Fibroblast of pulmonary artery (primary cell): ENCODE results near the gene MB21D2.

Experiments
- DNase-seq: peaks from one replicate; pipeline ENCODE4 v3.0.0-alpha.2; 2010; ENCODE audit warnings: low read depth
- H3K4me3 ChIP-seq: replicated peaks from 2 replicates; pipeline ENCODE4 v1.5.1; 2011; ENCODE audit warnings: low read depth, mild to moderate bottlenecking, control low read depth, low read length, moderate library complexity
- TF ChIP-seq, protein P1 (sequence below): IDR thresholded peaks from 2 replicates; pipeline ENCODE4 v1.5.1; 2011; ENCODE audit warnings: mild to moderate bottlenecking, control low read depth, low read length, inconsistent platforms; ENCODE audit errors: missing control alignments

MB21D2 gene

DNA sequence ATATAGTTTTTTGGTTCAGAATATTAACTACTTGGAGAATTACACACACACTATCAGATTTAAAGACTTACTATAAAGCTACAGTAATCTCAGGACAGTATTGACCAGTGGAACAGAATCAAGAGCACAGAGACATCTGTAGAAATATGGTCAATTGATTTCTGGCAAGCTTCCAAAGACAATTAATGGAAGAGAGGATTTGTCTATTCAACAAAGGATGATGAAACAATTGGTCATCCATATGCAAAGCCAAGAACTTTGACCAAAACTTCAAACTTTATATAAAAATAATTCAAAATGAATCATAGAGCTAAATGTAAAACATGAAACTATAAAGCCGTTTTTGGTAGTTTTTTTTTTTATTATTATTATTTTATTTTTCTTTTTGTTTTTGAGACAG, 29.8 kb upstream of the MB21D2 start:
- no peak for DNase-seq
- TF ChIP-seq, protein P1, sequence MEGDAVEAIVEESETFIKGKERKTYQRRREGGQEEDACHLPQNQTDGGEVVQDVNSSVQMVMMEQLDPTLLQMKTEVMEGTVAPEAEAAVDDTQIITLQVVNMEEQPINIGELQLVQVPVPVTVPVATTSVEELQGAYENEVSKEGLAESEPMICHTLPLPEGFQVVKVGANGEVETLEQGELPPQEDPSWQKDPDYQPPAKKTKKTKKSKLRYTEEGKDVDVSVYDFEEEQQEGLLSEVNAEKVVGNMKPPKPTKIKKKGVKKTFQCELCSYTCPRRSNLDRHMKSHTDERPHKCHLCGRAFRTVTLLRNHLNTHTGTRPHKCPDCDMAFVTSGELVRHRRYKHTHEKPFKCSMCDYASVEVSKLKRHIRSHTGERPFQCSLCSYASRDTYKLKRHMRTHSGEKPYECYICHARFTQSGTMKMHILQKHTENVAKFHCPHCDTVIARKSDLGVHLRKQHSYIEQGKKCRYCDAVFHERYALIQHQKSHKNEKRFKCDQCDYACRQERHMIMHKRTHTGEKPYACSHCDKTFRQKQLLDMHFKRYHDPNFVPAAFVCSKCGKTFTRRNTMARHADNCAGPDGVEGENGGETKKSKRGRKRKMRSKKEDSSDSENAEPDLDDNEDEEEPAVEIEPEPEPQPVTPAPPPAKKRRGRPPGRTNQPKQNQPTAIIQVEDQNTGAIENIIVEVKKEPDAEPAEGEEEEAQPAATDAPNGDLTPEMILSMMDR, result no peak
- H3K4me3 ChIP-seq, result no peak overlapping the region

DNA sequence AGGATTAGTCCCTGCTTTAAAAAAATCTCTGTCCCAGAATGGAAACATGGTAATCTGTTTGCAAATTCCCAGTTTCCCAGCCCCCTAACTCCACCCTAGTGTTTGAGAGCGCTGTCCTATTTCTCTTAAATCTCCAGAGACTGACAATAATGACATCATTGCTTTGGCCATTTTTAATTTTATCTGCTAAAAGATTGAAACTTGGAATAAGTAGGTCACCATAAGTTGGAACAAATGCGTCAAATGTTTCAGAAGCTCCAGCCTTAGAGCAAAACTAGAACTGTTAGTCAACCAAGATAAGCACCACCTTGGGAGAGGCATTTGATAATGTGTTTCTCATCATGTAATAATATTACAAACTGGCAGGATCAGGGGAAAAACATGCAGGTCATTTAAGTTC, 25.7 kb upstream of the MB21D2 start:
- no peak overlapping the region for H3K4me3 ChIP-seq
- TF ChIP-seq, protein P1, result no peak
- DNase-seq, result peak; percentile 61

DNA sequence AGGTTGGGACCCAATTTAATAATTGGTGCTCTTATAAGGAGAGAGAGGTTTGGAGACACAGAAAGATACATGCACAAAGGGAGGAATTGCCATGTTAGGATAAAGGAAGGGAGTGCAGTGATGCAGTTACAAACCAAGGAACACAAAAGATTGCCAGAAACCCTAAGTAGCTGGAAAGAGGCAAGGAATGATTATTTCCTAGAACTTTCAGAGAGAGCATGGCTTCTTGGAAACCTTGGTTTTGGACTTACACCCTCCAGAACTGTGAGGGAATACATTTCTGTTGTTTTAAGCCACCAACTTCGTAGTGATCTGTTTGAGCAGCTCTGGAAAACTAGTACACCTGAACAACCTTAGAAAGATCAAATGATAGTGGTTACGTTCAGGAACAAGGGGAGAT, 25.0 kb upstream of the MB21D2 start:
- DNase-seq, result no peak
- TF ChIP-seq, protein P1, result no peak
- H3K4me3 ChIP-seq, result no peak overlapping the region

DNA sequence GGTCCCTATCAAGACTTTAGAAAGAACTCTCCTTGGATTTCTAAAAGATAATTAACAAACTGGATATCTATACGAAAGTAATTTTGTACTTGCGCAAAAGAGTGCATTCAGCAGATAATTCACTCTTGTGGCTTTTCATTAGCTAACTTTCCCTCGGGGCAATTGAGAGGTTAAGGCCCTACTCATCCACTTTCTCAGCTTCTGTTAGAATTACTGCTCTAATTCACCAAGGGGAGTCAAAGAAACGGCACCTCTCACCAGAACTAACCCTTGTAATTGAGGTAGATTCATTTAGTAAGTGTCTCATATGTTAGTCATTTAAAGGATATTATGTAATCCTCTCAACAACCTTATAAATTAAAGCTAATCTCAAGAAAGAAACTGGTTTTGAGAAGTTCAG, 22.5 kb upstream of the MB21D2 start:
- TF ChIP-seq, protein P1, result no peak
- no peak overlapping the region for H3K4me3 ChIP-seq
- DNase-seq, result no peak

DNA sequence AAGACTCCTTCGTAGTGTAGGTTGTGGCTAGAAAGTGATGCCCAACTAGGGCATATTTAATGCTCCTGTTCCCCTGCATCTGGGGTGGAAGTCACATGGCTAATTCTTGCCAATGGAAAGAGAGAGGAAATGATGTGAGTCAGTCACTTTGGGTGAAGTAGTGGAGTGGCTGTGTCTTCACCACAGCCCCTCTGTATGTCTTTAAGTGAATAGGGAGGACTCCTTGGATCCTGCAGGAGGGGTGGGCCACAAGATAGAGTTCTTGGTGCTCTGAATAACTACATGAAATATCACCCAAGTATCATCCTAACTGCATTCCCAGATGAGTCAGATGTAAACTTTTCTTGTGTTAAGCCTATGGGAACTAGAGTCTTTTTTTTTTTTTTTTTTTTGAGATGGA, 17.8 kb upstream of the MB21D2 start:
- TF ChIP-seq, protein P1, result no peak
- DNase-seq, result no peak

DNA sequence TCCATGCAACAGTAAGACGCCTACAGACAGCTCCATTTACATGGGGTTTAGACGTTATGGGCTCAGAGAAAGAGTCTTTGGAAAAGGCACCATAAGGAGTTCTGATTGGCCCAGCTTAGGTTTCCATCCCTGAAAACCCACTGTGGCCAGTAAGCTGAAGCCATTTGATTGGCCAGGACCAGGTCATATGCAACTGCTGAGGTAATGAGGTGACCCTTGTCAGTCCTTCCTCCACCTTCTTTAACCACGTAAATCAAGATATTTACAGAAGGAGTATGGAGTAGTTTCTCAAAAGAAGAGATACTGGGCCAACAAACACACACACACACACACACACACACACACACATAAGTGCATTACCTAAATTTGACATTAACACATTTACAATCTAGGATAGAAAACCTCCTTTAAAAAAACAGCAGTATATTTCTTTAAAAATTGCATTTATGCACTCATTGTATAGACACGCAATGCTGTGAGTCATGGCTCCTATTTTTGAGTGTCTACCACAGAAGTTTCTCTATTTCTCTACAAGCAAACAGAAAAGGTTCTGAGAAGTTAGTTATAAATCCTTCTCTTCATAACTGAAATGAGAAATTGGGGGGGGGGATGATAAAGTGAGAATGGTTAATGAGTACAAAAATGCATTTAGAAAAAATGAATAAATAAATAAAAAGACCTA, 16.3 kb upstream of the MB21D2 start:
- no peak overlapping the region for H3K4me3 ChIP-seq
- TF ChIP-seq, protein P1, result no peak
- no peak for DNase-seq

More for the DNA sequence above, 17.8 kb upstream of the MB21D2 start:
- no peak overlapping the region for H3K4me3 ChIP-seq

DNA sequence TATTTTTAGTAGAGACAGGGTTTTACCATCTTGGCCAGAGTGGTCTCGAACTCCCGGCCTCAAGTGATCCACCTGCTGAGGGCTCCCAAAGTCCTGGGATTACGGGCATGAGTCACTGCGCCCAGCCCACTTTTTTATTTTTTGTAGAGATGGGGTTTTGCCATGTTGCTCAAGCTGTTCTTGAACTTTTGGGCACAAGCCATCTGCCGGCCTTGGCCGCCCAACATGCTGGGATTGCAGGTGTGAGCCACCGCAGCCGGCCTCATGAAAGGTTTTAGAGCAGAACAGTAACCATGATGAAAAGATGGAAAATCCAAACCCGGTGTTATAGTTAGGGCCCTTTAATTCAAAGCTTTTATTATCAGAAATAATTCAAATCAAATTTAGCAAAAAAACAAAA, 15.6 kb upstream of the MB21D2 start:
- TF ChIP-seq, protein P1, result no peak
- no peak for DNase-seq
- H3K4me3 ChIP-seq, result no peak overlapping the region
